CD4-positive, alpha-beta T cell (primary cell): ENCODE data around the gene KMT2C. TPM values are rescaled to one million over a fixed set of nuclear protein-coding genes. Genes with fewer than 3 reads are reported as not detected.
"Not testable (repeated sequence)": the region's sequence is repeated elsewhere in the genome, so short reads cannot be mapped to it uniquely, and the experiment has no call there.

ENCODE experiments used
- ATAC-seq: fragments of 200-7000 bp; cut with Tn5 transposase; one replicate; pipeline ENCODE4 v1.10.0; 2022; ENCODE audit warnings: mild to moderate bottlenecking; ENCODE audit not compliant: poor library complexity
- CTCF ChIA-PET: fragments of 350-600 bp; sonication (Branson Sonifier 250); formaldehyde crosslinking; loops from one replicate; lab custom pipeline; 2021; ENCODE audit warnings: antibody characterized with exemption, inconsistent platforms; lab: Charles Lee
- POLR2A ChIA-PET: fragments of 350-600 bp; sonication (Branson Sonifier 250); formaldehyde crosslinking; loops from one replicate; lab custom pipeline; 2021; ENCODE audit warnings: antibody characterized with exemption, inconsistent platforms; lab: Charles Lee
- DNase-seq, 14 experiments: peaks; one replicate each; pipeline ENCODE4 v3.0.0-alpha.2; 2013 to 2020; ENCODE audit warnings: mixed read lengths in 2 of 14
- H3K27ac ChIP-seq, 2 donors: one replicate each; pipeline versions ENCODE4 v1.5.1 to v1.7.0; 2013; ENCODE audit warnings: low read length in 2 of 2, low read depth in 1 of 2, mild to moderate bottlenecking in 1 of 2
- H3K27me3 ChIP-seq, 2 experiments: 1 replicate in 1 of 2; 2 replicates in 1 of 2; pipeline versions ENCODE4 v1.6.1 to v1.7.0; 2013; ENCODE audit warnings: low read length in 2 of 2, control low read depth in 1 of 2, mild to moderate bottlenecking in 1 of 2, moderate library complexity in 1 of 2; ENCODE audit not compliant: insufficient read depth in 2 of 2, control insufficient read depth in 1 of 2
- H3K36me3 ChIP-seq: one replicate; pipeline ENCODE4 v1.6.1; 2013; ENCODE audit warnings: low read length, control low read depth; ENCODE audit not compliant: insufficient read depth
- H3K4me1 ChIP-seq: one replicate; pipeline ENCODE4 v1.6.1; 2013; ENCODE audit warnings: low read length, control low read depth; ENCODE audit not compliant: insufficient read depth
- H3K4me3 ChIP-seq: one replicate; pipeline ENCODE4 v1.5.1; 2013; ENCODE audit warnings: mild to moderate bottlenecking, low read length, moderate library complexity
- H3K9me3 ChIP-seq, 2 experiments: 1 replicate in 1 of 2; 2 replicates in 1 of 2; pipeline versions ENCODE4 v1.6.1 to v1.7.0; 2013; ENCODE audit warnings: low read length in 2 of 2, mild to moderate bottlenecking in 2 of 2, control low read depth in 1 of 2, moderate library complexity in 1 of 2; ENCODE audit not compliant: control insufficient read depth in 1 of 2, insufficient read depth in 1 of 2
- H3K27ac Mint-ChIP-seq: one replicate; pipeline ENCODE4 v1.8.0; 2020; ENCODE audit warnings: mixed read lengths
- H3K27me3 Mint-ChIP-seq: one replicate; pipeline ENCODE4 v1.8.0; 2021; ENCODE audit warnings: mixed read lengths
- H3K36me3 Mint-ChIP-seq: one replicate; pipeline ENCODE4 v1.8.0; 2021; ENCODE audit warnings: low read depth, mixed read lengths
- H3K4me1 Mint-ChIP-seq: one replicate; pipeline ENCODE4 v1.8.0; 2021; ENCODE audit warnings: low read depth, mixed read lengths
- H3K4me3 Mint-ChIP-seq: one replicate; pipeline ENCODE4 v1.8.0; 2020; ENCODE audit warnings: mild to moderate bottlenecking, mixed read lengths
- H3K9me3 Mint-ChIP-seq: one replicate; pipeline ENCODE4 v1.8.0; 2020; ENCODE audit warnings: mixed read lengths
- CTCF ChIP-seq: fragments of 200-600 bp; IDR thresholded peaks from one replicate; pipeline ENCODE4 v1.8.0; 2022; ENCODE audit warnings: antibody characterized with exemption, mild to moderate bottlenecking
- intact Hi-C, 2 experiments: fragments of 100-400 bp; cut with DNase I in 1 of 2; cut with micrococcal nuclease in 1 of 2; formaldehyde crosslinking; loops; one replicate each; pipeline versions ENCODE4 v1.15.1 to v1.9.0; 2023 to 2025; cut with DNase I, micrococcal nuclease
- total RNA-seq, 174 experiments: library from RNA in 2 of 174; stranded (reverse) in 2 of 174; gene quantifications; one replicate each; pipeline ENCODE4 v1.2.3 and lab custom pipeline; 2021 to 2026

Gene KMT2C
- total RNA-seq, 2 experiments from 2014 or later = 113 to 118 TPM

- H3K27me3 ChIP-seq = no peaks in the 10 kb centered on the region
- H3K4me3 ChIP-seq = no peak overlapping the region
- TF ChIP-seq CTCF = no peak
- ChIA-PET CTCF (no interaction called here), POLR2A (interaction anchor here (0.6 kb wide), 1 partner anchor 51 kb away, joined by 4 read pairs; no protein-coding TSS in a partner anchor)
- no peak for DNase-seq
- no peaks in the 10 kb centered on the region for H3K36me3 ChIP-seq
- no peak overlapping the region for H3K27ac Mint-ChIP-seq
- peaks cover 18% of the 10 kb centered on the region for H3K9me3 Mint-ChIP-seq
- peak; percentile 19 for ATAC-seq
- no peak overlapping the region for H3K4me3 Mint-ChIP-seq
- no peaks in the 10 kb centered on the region for H3K27me3 Mint-ChIP-seq
- intact Hi-C loops = no loop called here
- peaks cover 3 to 27% of the 10 kb centered on the region in 2 experiments for H3K9me3 ChIP-seq
- H3K4me1 ChIP-seq = no peaks in the 10 kb centered on the region
- peaks cover 19% of the 10 kb centered on the region for H3K4me1 Mint-ChIP-seq
- peaks cover 27% of the 10 kb centered on the region for H3K36me3 Mint-ChIP-seq
- H3K27ac ChIP-seq = no peak overlapping the region
Measured at GRCh38 chr7:152406491-152406890, 29.3 kb downstream of the KMT2C start.

- H3K27me3 Mint-ChIP-seq, intact Hi-C loops, H3K4me3 Mint-ChIP-seq, H3K27me3 ChIP-seq, POLR2A ChIA-PET, H3K4me3 ChIP-seq, ATAC-seq, H3K36me3 ChIP-seq, H3K27ac Mint-ChIP-seq, CTCF ChIA-PET, DNase-seq, H3K27ac ChIP-seq, H3K4me1 ChIP-seq: not testable (repeated sequence)
- peaks cover 3 to 27% of the 10 kb centered on the region in 2 experiments for H3K9me3 ChIP-seq
- peaks cover 14% of the 10 kb centered on the region for H3K4me1 Mint-ChIP-seq
- H3K36me3 Mint-ChIP-seq = peaks cover 23% of the 10 kb centered on the region
- peaks cover 15% of the 10 kb centered on the region for H3K9me3 Mint-ChIP-seq
Measured at GRCh38 chr7:152406030-152406429, 29.8 kb downstream of the KMT2C start.

GRCh38 chr7:152403726-152404125 is 32.1 kb downstream of the KMT2C start:
- Mint-ChIP-seq H3K36me3 (peaks cover 20% of the 10 kb centered on the region), H3K9me3 (peaks cover 15% of the 10 kb centered on the region), H3K4me3 (no peak overlapping the region), H3K27ac (no peak overlapping the region), H3K27me3 (no peaks in the 10 kb centered on the region), H3K4me1 (peaks cover 19% of the 10 kb centered on the region)
- ChIA-PET CTCF (no interaction called here), POLR2A (no interaction called here)
- intact Hi-C loops = no loop called here
- TF ChIP-seq CTCF = no peak
- no peaks in the 10 kb centered on the region for H3K27me3 ChIP-seq
- ATAC-seq = no peak
- H3K36me3 ChIP-seq = no peaks in the 10 kb centered on the region
- no peak for DNase-seq
- H3K27ac ChIP-seq = no peak overlapping the region
- H3K9me3 ChIP-seq = peaks cover 3 to 27% of the 10 kb centered on the region in 2 experiments
- no peak overlapping the region for H3K4me3 ChIP-seq
- peaks cover 3% of the 10 kb centered on the region for H3K4me1 ChIP-seq
